ES-I3 (cell line): ENCODE measurements around the gene SMC1B.
"Not testable (repeated sequence)": the region's sequence is repeated elsewhere in the genome, so short reads cannot be mapped to it uniquely, and the experiment has no call there.

Source experiments
- H3K36me3 ChIP-seq: 2 replicates; pipeline ENCODE4 v1.6.1; 2013; ENCODE audit warnings: mild to moderate bottlenecking, low read length, control low read depth, moderate library complexity; ENCODE audit not compliant: insufficient read depth
- H3K4me1 ChIP-seq: 2 replicates; pipeline ENCODE4 v1.6.1; 2013; ENCODE audit warnings: mild to moderate bottlenecking, control low read depth, low read length; ENCODE audit not compliant: insufficient read depth
- H3K9ac ChIP-seq: 2 replicates; pipeline ENCODE4 v1.6.1; 2013; ENCODE audit warnings: low read depth, mild to moderate bottlenecking, low read length, moderate library complexity
- H3K9me3 ChIP-seq: 2 replicates; pipeline ENCODE4 v1.6.1; 2013; ENCODE audit warnings: mild to moderate bottlenecking, low read length, moderate library complexity; ENCODE audit not compliant: control insufficient read depth, insufficient read depth

Gene SMC1B

DNA sequence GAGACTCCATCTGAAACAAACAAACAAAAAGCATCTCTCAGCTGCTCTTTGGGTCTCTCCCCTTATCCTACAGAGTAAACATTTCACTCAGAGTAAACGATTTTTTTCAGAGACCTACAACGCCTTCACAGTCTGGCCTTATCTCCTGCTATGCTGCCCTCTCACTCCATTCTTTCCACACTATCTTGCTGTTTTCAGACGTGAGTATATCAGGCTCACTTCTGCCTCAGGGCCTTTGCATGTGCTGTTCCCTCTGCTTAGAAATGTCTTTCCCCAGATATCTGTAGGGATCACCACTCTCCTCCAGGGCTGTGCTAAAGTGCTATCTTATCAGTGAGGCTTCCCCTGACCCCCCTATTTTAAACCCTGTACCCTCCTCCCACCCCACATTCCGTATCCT, 6.6 kb upstream of the SMC1B start:
- Histone ChIP-seq H3K9ac (no peak overlapping the region), H3K36me3 (no peaks in the 10 kb centered on the region; the same call in 1 of the 2 replicates), H3K4me1 (no peaks in the 10 kb centered on the region), H3K9me3 (no peaks in the 10 kb centered on the region)

DNA sequence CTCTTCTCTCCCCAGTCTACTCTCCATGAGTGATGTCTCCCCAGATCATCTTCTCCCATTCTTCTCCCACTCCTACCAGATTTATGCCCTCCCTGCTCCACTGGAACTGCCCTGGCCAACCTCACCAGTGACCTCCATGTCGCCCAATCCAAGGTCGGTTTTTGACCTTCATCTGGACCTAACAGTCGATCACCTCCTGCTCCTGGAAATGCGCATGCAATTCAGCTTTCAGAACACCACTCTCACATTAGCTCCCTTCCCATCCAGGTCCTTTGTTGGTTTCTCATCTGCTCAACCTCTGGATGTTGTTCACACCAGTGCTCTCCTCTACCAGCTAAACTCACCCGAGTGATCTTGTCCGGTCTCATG, 5.4 kb upstream of the SMC1B start:
- H3K9ac ChIP-seq, result no peak overlapping the region
- H3K9me3 ChIP-seq, result no peaks in the 10 kb centered on the region
- no peaks in the 10 kb centered on the region for H3K4me1 ChIP-seq
- H3K36me3 ChIP-seq, result no peaks in the 10 kb centered on the region; the same call in 1 of the 2 replicates

DNA sequence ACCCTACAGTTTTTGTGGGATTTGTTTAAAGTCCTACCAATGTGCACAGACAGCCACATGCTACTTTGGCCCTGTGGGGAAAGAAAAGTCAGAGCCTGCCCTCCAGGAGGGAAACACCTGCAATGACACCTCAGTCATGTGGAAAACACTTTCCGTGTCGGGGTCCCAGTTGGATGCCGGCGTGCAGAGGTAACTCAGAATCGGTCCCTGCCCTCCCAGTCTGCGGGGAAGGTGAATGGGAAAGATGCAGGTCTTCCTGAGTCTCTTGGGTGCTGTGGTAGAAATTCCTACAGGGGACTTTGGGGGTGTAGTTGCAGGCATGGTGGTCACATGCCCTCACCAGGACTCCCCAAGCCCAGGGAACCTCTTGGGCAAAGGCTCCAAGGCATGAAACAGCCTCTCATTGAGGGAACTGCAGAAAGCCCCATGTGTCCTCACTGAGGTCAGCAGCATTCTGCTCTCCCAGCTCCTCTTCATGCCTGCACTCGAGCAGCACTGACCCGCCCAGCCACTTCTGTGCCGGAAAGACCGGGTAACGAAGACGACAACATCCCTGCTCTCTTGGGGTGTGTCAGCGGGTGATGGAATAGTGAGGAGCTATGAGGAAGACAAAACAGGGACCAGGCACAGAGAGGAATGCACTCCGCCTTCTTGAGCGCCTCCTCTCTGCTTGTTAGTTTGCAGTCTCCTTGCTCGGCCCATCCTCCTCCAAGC, 4.8 kb upstream of the SMC1B start:
- H3K9me3 ChIP-seq, result no peaks in the 10 kb centered on the region
- H3K36me3 ChIP-seq, result no peaks in the 10 kb centered on the region; the same call in 1 of the 2 replicates
- H3K4me1 ChIP-seq, result no peaks in the 10 kb centered on the region
- H3K9ac ChIP-seq, result no peak overlapping the region

DNA sequence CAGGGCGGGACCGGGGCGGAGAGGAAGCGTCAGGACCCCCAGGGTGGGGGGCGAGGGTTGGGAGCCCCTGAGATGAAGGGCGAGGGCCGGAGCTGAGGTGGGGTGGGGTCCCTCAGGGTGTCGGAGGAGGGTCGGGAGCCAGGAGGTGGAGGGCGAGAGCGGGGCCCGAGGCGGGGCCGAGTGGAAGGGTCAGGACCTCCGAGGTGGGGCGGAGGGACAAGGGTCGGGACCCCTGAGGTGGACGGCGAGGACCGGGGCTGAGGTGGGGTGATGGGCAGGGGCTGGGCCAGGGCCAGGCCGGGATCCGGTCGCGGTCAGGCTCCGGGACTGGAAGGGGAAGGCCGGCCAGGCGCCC, 409 bp downstream of the SMC1B start:
- Histone ChIP-seq H3K9ac (no peak overlapping the region), H3K9me3 (no peaks in the 10 kb centered on the region), H3K36me3 (no peaks in the 10 kb centered on the region), H3K4me1 (no peaks in the 10 kb centered on the region)

DNA sequence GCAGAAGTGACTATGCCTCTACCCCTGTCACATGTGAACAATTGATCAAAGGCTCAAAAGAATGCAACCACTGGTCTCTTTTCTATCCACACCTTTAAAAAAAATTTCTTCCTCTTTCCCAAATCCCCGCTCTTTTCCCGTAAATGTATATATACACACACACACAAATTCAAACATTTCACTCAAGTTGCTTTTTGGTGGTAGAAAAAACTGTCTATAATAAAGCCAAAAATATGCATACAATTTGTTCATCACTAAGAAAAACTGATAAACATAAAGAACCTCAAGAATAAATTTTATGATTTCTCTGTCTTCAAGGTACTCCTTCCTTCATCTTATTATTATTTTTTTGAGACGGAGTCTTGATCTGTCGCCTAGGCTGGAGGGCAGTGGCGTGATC, 5.6 kb downstream of the SMC1B start:
- no peak overlapping the region for H3K9ac ChIP-seq
- H3K4me1 ChIP-seq, result no peaks in the 10 kb centered on the region
- no peaks in the 10 kb centered on the region for H3K36me3 ChIP-seq
- H3K9me3 ChIP-seq, result no peaks in the 10 kb centered on the region

DNA sequence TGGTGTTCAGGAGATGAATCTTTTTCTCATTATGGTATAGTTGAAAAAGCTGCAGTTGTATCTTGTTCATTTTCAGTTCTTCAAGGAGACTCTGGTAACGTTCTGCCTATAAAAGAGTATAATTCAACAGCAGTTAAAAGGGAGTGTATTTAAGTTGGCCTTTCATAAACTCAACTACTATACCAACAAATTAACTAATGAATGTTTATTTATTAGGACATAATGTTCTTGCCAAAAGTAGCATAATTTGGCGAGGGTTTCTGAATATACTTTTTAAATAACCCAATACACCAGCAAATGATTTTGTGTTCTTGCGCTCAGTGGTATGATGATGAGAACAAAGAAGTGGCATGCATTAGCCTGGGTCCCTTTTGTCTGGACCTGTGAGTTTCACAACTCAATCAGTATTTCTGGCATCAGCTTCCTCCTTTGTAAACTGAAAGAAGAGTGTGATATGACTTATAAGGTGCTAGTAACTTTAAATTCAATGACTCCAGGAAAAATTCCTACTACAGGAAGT, 10.9 kb downstream of the SMC1B start:
- H3K9me3 ChIP-seq, result 0 out of 2 replicates have a peak, but pooled peaks cover 4% of the 10 kb centered on the region
- H3K36me3 ChIP-seq, result no peaks in the 10 kb centered on the region
- H3K9ac ChIP-seq, result no peak overlapping the region
- H3K4me1 ChIP-seq, result no peaks in the 10 kb centered on the region

DNA sequence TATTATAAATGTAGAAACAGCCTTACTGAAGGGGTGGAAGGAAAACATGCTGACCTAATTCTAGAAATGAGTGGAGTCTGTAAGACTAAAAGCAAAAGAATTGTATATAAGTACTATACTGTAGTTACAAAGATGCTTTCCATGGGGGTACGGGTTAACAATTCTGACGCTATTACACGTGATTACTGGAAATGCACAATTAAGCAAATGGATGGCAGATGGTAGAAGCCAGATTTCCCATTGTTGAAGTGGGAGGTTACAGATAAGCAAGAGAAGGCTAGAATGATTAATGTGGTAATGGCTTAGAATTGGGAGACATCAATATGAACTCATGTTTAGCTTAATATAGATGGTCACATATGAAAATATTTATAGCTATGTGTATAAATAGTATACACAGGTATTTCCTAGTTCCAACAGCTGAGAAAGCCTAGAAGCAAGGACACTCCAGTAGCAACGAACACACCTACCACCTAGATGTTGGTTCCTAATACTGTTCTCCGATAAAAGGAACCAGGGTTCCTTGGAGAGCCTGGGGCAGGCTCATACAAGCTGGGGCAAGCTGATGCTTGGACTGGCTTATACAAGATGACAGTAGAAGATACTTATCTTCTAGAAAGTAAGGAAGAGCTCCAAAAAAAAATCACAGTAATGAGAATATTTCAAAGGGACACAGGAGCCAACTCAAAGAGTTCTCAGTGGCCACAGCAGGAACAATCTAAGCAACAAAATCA, 13.5 kb downstream of the SMC1B start:
- no peaks in the 10 kb centered on the region for H3K36me3 ChIP-seq
- 0 out of 2 replicates have a peak, but pooled peaks cover 4% of the 10 kb centered on the region for H3K9me3 ChIP-seq
- no peak overlapping the region for H3K9ac ChIP-seq
- no peaks in the 10 kb centered on the region for H3K4me1 ChIP-seq

DNA sequence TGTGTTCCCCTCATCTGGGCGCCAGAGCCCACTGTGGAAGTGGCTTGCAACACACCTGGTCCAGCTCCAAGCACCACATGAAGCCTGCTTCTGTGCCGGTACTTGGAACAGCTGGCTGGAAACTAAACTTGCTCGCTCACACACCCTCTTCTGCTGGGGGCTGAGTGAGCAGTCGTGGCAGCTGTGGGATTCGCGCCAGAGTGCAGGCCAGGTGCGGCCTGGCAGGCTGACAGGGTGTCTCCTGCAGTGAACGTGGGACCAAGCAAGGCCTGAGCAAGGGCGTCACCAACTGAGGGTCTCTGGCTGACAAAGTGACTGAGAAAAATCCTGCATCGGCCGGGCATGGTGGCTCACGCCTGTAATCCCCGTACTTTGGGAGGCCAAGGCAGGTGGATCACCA, 15.2 kb downstream of the SMC1B start:
- Histone ChIP-seq H3K36me3 (no peaks in the 10 kb centered on the region), H3K9ac (no peak overlapping the region), H3K4me1 (no peaks in the 10 kb centered on the region), H3K9me3 (0 out of 2 replicates have a peak, but pooled peaks cover 4% of the 10 kb centered on the region)

DNA sequence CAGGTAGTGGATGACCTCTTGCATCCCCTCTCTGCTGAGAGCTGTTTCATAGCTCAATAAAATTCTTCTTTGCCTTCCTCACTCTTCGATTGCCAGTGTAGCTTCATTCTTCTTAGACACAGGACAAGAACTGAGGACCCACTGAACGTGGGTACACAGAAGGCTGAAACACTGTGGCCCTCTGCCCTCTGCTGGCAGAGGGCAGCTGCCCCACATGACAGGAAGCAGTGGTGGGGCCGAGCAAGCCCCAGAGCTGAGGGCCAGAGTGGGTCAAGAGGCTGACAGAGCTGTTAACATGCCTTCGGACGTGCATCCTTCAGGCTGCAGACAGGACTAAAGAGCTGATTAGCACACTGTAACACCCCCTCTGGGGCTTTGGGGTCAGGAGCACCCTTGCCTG, 15.6 kb downstream of the SMC1B start:
- H3K9me3 ChIP-seq, result 0 out of 2 replicates have a peak, but pooled peaks cover 4% of the 10 kb centered on the region
- H3K9ac ChIP-seq, result no peak overlapping the region
- H3K36me3 ChIP-seq, result no peaks in the 10 kb centered on the region
- H3K4me1 ChIP-seq, result no peaks in the 10 kb centered on the region

DNA sequence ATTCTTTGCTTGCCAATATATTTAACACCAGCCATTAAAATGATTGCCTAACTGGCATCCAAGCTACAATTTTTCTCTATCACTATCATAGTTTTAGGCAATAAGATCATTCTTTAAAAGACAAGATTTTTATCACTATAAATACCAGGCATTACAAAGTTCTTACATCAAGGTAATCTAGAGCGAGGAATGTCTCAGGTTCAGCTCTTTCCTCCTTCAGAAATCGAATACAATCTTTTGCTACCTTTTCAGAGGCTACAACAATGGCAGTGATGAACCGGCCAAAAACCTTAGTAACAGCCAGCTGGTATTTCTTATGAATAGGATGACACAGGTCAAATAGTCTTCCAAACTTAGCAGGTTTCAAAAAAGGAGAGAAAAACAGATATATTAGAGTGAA, 23.9 kb downstream of the SMC1B start:
- Histone ChIP-seq H3K9me3 (no peaks in the 10 kb centered on the region), H3K36me3 (no peaks in the 10 kb centered on the region), H3K4me1 (no peaks in the 10 kb centered on the region), H3K9ac (no peak overlapping the region)

DNA sequence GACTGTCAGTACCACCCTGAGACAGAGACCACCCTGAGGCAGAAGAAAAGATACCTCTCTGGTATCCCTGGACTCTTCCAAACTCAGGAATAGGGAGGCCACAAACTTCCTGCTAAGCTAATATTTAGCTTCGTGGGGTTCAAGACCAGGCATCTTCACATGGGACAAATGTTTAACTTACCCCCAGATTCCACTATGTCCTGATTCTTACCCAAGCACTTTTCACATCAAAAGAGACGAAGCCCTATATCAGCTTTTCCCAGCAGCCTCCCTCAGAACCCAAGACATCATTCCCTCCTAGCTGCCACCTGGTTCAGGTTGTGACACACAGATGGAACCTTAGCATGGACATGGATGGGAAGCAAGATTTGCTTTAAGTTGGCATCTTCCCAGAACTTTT, 32.1 kb downstream of the SMC1B start:
- no peaks in the 10 kb centered on the region for H3K36me3 ChIP-seq
- no peaks in the 10 kb centered on the region for H3K4me1 ChIP-seq
- no peak overlapping the region for H3K9ac ChIP-seq
- H3K9me3 ChIP-seq, result no peaks in the 10 kb centered on the region

DNA sequence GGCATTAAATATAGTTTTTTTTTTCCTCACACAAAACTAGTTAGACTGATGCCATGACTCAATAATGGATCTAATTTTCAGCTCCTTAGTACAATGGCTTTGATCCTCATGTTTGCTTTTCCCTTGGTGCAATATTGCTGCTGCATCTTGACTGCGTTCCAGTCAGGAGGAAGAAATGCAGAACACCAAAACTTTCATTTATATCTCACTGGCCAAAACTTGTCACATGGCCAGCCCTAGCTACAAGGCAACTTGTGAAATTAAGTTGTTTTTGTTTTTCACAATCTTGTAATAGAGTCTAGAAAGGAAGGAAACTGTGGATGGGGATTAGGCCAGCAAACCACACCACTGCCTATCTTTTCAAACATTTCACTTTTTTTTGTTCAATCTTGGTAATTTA, 36.7 kb downstream of the SMC1B start:
- H3K9ac ChIP-seq, result no peak overlapping the region
- H3K9me3 ChIP-seq, result peaks cover 3% of the 10 kb centered on the region; the same call in 1 of the 2 replicates
- no peaks in the 10 kb centered on the region for H3K36me3 ChIP-seq
- H3K4me1 ChIP-seq, result no peaks in the 10 kb centered on the region

DNA sequence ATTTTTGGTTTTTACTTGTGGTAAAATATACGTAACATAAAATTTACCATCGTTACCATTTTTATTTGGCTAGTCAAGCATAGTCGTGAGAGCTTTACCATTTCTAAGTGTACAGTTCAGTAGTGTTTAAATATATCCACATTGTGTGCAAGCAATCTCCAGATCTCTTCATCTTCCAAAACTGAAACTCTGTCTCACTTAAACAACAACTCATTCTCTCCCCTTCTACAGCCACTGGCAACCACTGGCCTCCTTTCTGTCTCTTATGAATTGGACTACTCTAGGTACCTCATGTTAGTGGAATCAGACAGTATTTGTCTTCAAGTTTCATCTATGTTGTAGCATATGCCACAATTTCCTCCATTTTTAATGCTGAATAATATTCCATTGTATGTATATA, 37.4 kb downstream of the SMC1B start:
- H3K9me3 ChIP-seq, result peaks cover 3% of the 10 kb centered on the region; the same call in 1 of the 2 replicates
- H3K4me1 ChIP-seq, result no peaks in the 10 kb centered on the region
- H3K9ac ChIP-seq, result no peak overlapping the region
- H3K36me3 ChIP-seq, result no peaks in the 10 kb centered on the region

DNA sequence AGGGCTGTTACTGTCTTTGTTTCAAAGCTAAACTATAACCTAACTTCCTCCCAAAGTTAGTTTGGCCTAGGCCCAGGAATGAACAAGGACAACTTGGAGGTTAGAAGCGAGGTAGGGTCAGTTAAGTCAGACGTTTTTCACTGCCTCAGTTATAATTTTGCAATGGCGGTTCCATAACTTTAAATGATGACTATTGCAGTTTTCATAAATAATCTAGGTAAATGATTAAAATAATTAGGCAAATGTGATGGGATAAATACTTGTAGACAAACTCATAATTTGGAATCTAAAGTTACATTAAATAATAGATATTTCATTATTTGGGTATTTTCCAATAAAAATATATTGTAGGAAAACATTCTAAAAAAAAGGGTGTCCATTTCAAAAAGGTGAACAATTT, 39.8 kb downstream of the SMC1B start:
- not testable (repeated sequence) for H3K4me1 ChIP-seq, H3K9ac ChIP-seq, H3K9me3 ChIP-seq, H3K36me3 ChIP-seq

DNA sequence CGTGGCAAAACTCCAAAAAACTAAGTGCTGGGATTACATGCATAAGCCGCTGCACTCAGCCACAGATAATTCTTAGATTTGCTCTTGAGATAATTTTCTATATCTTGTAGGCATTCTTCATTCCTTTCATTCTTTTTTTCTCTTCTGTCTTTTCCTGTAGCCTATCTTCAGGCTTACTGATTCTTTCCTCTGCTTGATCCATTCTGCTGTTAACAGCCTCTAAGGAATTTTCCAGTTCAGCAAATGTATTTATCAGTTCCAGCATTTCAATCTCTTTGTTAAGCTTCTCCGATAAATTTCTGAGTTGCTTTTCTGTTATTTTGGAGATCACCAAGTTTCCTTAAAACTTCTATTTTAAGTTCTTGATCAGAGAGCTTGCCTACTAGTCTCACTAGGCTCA, 46.7 kb downstream of the SMC1B start:
- H3K9ac ChIP-seq, result no peak overlapping the region
- no peaks in the 10 kb centered on the region for H3K9me3 ChIP-seq
- H3K4me1 ChIP-seq, result no peaks in the 10 kb centered on the region
- no peaks in the 10 kb centered on the region for H3K36me3 ChIP-seq
